ENCODE measurements around the gene KCNH3.

Gene KCNH3

GRCh38 chr12:49535921-49536525, 2.8 kb upstream of the KCNH3 start:
- TF ChIP-seq, protein P1, sequence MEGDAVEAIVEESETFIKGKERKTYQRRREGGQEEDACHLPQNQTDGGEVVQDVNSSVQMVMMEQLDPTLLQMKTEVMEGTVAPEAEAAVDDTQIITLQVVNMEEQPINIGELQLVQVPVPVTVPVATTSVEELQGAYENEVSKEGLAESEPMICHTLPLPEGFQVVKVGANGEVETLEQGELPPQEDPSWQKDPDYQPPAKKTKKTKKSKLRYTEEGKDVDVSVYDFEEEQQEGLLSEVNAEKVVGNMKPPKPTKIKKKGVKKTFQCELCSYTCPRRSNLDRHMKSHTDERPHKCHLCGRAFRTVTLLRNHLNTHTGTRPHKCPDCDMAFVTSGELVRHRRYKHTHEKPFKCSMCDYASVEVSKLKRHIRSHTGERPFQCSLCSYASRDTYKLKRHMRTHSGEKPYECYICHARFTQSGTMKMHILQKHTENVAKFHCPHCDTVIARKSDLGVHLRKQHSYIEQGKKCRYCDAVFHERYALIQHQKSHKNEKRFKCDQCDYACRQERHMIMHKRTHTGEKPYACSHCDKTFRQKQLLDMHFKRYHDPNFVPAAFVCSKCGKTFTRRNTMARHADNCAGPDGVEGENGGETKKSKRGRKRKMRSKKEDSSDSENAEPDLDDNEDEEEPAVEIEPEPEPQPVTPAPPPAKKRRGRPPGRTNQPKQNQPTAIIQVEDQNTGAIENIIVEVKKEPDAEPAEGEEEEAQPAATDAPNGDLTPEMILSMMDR (IDR thresholded peaks at IDR 0.05; ENCODE audit: low read depth, low read length, missing control alignments): no peak
- H3K4me3 ChIP-seq (ENCODE audit: low read depth, low read length): no peak overlapping the region
- in situ Hi-C loops (cut with HindIII; ENCODE audit: low sequenced_read_pairs): no loop called here
- DNase-seq (ENCODE audit: low read depth): no peak

GRCh38 chr12:49536526-49537071, 2.2 kb upstream of the KCNH3 start:
- in situ Hi-C loops (cut with HindIII; ENCODE audit: low sequenced_read_pairs): no loop called here
- H3K4me3 ChIP-seq (ENCODE audit: low read depth, low read length): no peak overlapping the region
- DNase-seq (ENCODE audit: low read depth): no peak
- TF ChIP-seq, protein P1 (IDR thresholded peaks at IDR 0.05; ENCODE audit: low read depth, low read length, missing control alignments): no peak

- TF ChIP-seq, protein P1 (IDR thresholded peaks at IDR 0.05; ENCODE audit: low read depth, low read length, missing control alignments): no peak
- no peak overlapping the region for H3K4me3 ChIP-seq (ENCODE audit: low read depth, low read length)
- no peak for DNase-seq (ENCODE audit: low read depth)
- in situ Hi-C loops (cut with HindIII; ENCODE audit: low sequenced_read_pairs): no loop called here
Measured at GRCh38 chr12:49537231-49537751, 1.5 kb upstream of the KCNH3 start.

GRCh38 chr12:49537752-49538509, 899 bp upstream of the KCNH3 start:
- H3K4me3 ChIP-seq (ENCODE audit: low read depth, low read length): peak overlapping the region; percentile 35
- in situ Hi-C loops (cut with HindIII; ENCODE audit: low sequenced_read_pairs): no loop called here
- TF ChIP-seq, protein P1 (IDR thresholded peaks at IDR 0.05; ENCODE audit: low read depth, low read length, missing control alignments): no peak
- no peak for DNase-seq (ENCODE audit: low read depth)

DNA sequence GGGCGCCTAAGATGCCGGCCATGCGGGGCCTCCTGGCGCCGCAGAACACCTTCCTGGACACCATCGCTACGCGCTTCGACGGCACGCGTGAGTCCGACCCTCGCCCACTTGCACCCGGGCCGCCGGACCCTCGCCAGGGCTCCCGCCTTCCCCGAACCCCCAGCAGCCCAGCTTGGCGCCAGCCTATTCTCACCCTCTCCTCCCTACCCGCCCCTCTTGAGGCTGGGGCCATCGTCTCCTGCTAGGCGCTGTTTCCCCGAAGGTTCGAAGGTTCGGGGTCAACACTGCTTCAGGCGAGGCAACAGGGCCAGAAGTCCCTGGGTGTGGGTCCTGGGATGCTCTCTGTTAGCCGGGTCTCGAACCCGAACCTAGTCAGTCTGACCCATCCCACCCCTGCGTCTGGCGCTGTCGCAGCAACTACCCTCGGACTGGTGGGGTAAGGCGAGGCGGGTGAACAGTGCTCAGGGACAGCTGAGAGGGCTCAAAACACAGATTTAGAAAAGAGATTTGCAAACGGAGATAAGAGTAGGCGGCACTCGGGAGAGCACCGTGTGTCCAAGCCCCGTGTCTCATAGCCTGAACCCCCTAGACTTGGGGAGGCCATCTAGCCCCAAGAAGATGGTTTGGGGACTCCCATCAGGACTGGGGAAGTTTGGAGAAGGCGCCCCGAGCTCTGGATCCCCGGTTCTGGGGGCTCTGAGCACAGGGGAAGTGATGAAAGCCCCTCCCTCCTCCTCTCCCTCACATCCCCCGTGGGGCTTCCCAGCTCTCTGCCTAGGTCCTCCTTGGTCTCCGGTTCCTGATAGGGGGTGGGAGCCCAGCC, 787 bp downstream of the KCNH3 start:
- in situ Hi-C loops (cut with HindIII; ENCODE audit: low sequenced_read_pairs): no loop called here
- no peak overlapping the region for H3K4me3 ChIP-seq (ENCODE audit: low read depth, low read length)
- TF ChIP-seq, protein P1 (IDR thresholded peaks at IDR 0.05; ENCODE audit: low read depth, low read length, missing control alignments): no peak
- DNase-seq (ENCODE audit: low read depth): no peak
